IMR-90 (cell line): ENCODE data around the gene BRD1. TPM values are rescaled to one million over a fixed set of nuclear protein-coding genes. Genes with fewer than 3 reads are reported as not detected.
"Not testable (repeated sequence)": the region's sequence is repeated elsewhere in the genome, so short reads cannot be mapped to it uniquely, and the experiment has no call there.

Experiments used
- ATAC-seq: fragments of 200-7000 bp; cut with Tn5 transposase; 2 replicates; pipeline ENCODE4 v1.9.1; 2020; ENCODE audit warnings: low read depth, mild to moderate bottlenecking, moderate library complexity
- BruUV-seq: library from RNA; stranded (reverse); fragments of 400-500 nt; replicated peaks from 2 replicates; lab custom pipeline; 2021; lab: Mats Ljungman, UMichigan
- CTCF ChIA-PET: fragments of 300-600 bp; formaldehyde crosslinking; extraction: SDS; loops from one replicate; lab custom pipeline; 2021; ENCODE audit warnings: antibody characterized with exemption; lab: Yijun Ruan, JAX
- POLR2A ChIA-PET: fragments of 300-600 bp; sonication (Branson Sonifier 250); formaldehyde crosslinking; loops from one replicate; lab custom pipeline; 2022; ENCODE audit warnings: antibody characterized with exemption; ENCODE audit not compliant: unreplicated experiment; lab: Charles Lee
- DNase-seq: peaks from one replicate; pipeline ENCODE4 v3.0.0; 2013
- H2AFZ ChIP-seq: replicated peaks from 2 replicates; pipeline ENCODE3; 2013; ENCODE audit warnings: low read length, mild to moderate bottlenecking; ENCODE audit not compliant: poor library complexity
- H2AK5ac ChIP-seq: 2 replicates; pipeline ENCODE4 v1.6.1; 2013; ENCODE audit warnings: low read depth, low read length, inconsistent platforms
- H2AK9ac ChIP-seq: replicated peaks from 2 replicates; pipeline ENCODE3; 2013; ENCODE audit warnings: mild to moderate bottlenecking, low read depth, low read length, moderate library complexity; ENCODE audit not compliant: poor library complexity
- H2BK120ac ChIP-seq: 2 replicates; pipeline ENCODE4 v1.6.1; 2013; ENCODE audit warnings: low read depth, low read length, inconsistent platforms
- H2BK15ac ChIP-seq: 3 replicates; pipeline ENCODE4 v1.6.1; 2013; ENCODE audit warnings: low read depth, low read length, inconsistent platforms
- H2BK20ac ChIP-seq: 2 replicates; pipeline ENCODE4 v1.6.1; 2013; ENCODE audit warnings: low read depth, mild to moderate bottlenecking, inconsistent platforms, low read length, moderate library complexity
- H2BK5ac ChIP-seq: 2 replicates; pipeline ENCODE4 v1.6.1; 2013; ENCODE audit warnings: mild to moderate bottlenecking, low read depth, low read length, inconsistent platforms; ENCODE audit not compliant: poor library complexity, severe bottlenecking
- H3K14ac ChIP-seq: replicated peaks from 2 replicates; pipeline ENCODE4 v1.6.1; 2013; ENCODE audit warnings: low read depth, low read length, inconsistent platforms
- H3K18ac ChIP-seq: 2 replicates; pipeline ENCODE4 v1.6.1; 2013; ENCODE audit warnings: low read depth, low read length, control low read depth
- H3K23ac ChIP-seq: 2 replicates; pipeline ENCODE4 v1.6.1; 2013; ENCODE audit warnings: low read depth, low read length, inconsistent platforms
- H3K27ac ChIP-seq: 2 replicates; pipeline ENCODE4 v1.5.1; 2013; ENCODE audit warnings: mild to moderate bottlenecking, control low read depth, low read length; ENCODE audit not compliant: insufficient read depth
- H3K27me3 ChIP-seq: 2 replicates; pipeline ENCODE4 v1.6.1; 2013; ENCODE audit warnings: low read length; ENCODE audit not compliant: control insufficient read depth, insufficient read depth
- H3K36me3 ChIP-seq: 2 replicates; pipeline ENCODE4 v1.6.1; 2013; ENCODE audit warnings: low read length, mixed read lengths; ENCODE audit not compliant: control insufficient read depth, insufficient read depth
- H3K4ac ChIP-seq: 2 replicates; pipeline ENCODE4 v1.6.1; 2013; ENCODE audit warnings: low read depth, low read length, inconsistent platforms
- H3K4me1 ChIP-seq: 2 replicates; pipeline ENCODE4 v1.6.1; 2013; ENCODE audit warnings: low read length, mixed read lengths; ENCODE audit not compliant: control insufficient read depth, insufficient read depth
- H3K4me2 ChIP-seq: 2 replicates; pipeline ENCODE4 v1.6.1; 2013; ENCODE audit warnings: low read depth, mild to moderate bottlenecking, control low read depth, low read length, moderate library complexity
- H3K4me3 ChIP-seq: 2 replicates; pipeline ENCODE4 v1.5.1; 2013; ENCODE audit warnings: low read depth, mild to moderate bottlenecking, control low read depth, low read length, moderate library complexity; ENCODE audit not compliant: insufficient read depth
- H3K56ac ChIP-seq: 2 replicates; pipeline ENCODE4 v1.6.1; 2013; ENCODE audit warnings: low read length, inconsistent platforms; ENCODE audit not compliant: insufficient read depth; ENCODE audit errors: extremely low read depth
- H3K79me1 ChIP-seq, 2 experiments: 2 replicates each; pipeline ENCODE4 v1.6.1; 2013; ENCODE audit warnings: low read length in 2 of 2, inconsistent platforms in 1 of 2, low read depth in 1 of 2
- H3K9ac ChIP-seq: 2 replicates; pipeline ENCODE4 v1.6.1; 2013; ENCODE audit warnings: low read depth, low read length, control low read depth
- H3K9me1 ChIP-seq: 2 replicates; pipeline ENCODE4 v1.6.1; 2013; ENCODE audit warnings: low read length, inconsistent platforms; ENCODE audit not compliant: insufficient read depth
- H3K9me3 ChIP-seq: 2 replicates; pipeline ENCODE4 v1.6.1; 2013; ENCODE audit warnings: low read length; ENCODE audit not compliant: control insufficient read depth, insufficient read depth
- H4K20me1 ChIP-seq: 2 replicates; pipeline ENCODE4 v1.6.1; 2013; ENCODE audit warnings: low read length, inconsistent platforms; ENCODE audit not compliant: insufficient read depth
- H4K5ac ChIP-seq: 2 replicates; pipeline ENCODE4 v1.6.1; 2013; ENCODE audit warnings: mild to moderate bottlenecking, low read depth, low read length, control low read depth
- H4K8ac ChIP-seq, 2 experiments: 2 replicates each; pipeline ENCODE4 v1.6.1; 2013; ENCODE audit warnings: low read depth in 2 of 2, low read length in 2 of 2, control low read depth in 1 of 2, inconsistent platforms in 1 of 2
- H4K91ac ChIP-seq: 2 replicates; pipeline ENCODE4 v1.6.1; 2013; ENCODE audit warnings: low read depth, low read length, inconsistent platforms; ENCODE audit not compliant: insufficient read depth
- MXI1 ChIP-seq: IDR thresholded peaks from 2 replicates; pipeline ENCODE4 v1.6.1; 2012; ENCODE audit warnings: low read depth, mild to moderate bottlenecking, low read length, moderate library complexity, borderline replicate concordance
- WGBS, 2 experiments: methylation state at CpG; one replicate each; pipeline versions ENCODE4 v1.1.5 to v1.1.7; 2013; ENCODE audit warnings: missing lambda C conversion rate in 2 of 2; ENCODE audit not compliant: insufficient read length in 1 of 2; ENCODE audit errors: extremely low coverage in 2 of 2; 5-methylcytosine and 5-hydroxymethylcytosine counted together
- dilution Hi-C: fragments of 300-500 bp; cut with HindIII; formaldehyde crosslinking; loops from one replicate; pipeline ENCODE4 v1.14.3; 2018; ENCODE audit warnings: low sequenced_read_pairs; ENCODE audit not compliant: unreplicated experiment
- in situ Hi-C: fragments of 300-500 bp; cut with MboI; formaldehyde crosslinking; loops from 3 replicates; pipeline ENCODE4 v1.14.3; 2019; ENCODE audit warnings: low sequenced_read_pairs, inconsistent platforms, mixed read lengths
- intact Hi-C: fragments of 100-400 bp; cut with micrococcal nuclease; formaldehyde crosslinking; loops from 2 replicates; pipeline ENCODE4 v1.10.0; 2022
- polyA plus RNA-seq, 3 experiments: library from polyadenylated mRNA; depleted of rRNA; stranded (reverse); fragments of >200 nt; gene quantifications; 2 replicates each; pipeline ENCODE4 v1.2.3, GENCODE V29; 2012; ENCODE audit warnings: low replicate concordance in 1 of 3
- total RNA-seq: library from RNA; depleted of rRNA; stranded (reverse); fragments of >200 nt; gene quantifications from 2 replicates; pipeline ENCODE4 v1.2.3, GENCODE V29; 2012

BRD1 gene
- total and polyA plus RNA-seq, 2 of the 4 experiments (the other 2 are of a cell fraction) = 10.0 to 10.6 TPM

GRCh38 chr22:49763138-49763537 lies 64.5 kb downstream of the BRD1 start:
- intact Hi-C loops = no loop called here
- Histone ChIP-seq H3K4ac (no peak overlapping the region), H3K36me3 (no peaks in the 10 kb centered on the region), H3K4me1 (no peaks in the 10 kb centered on the region; the same call in 1 of the 2 replicates), H2BK15ac (no peak overlapping the region), H4K5ac (no peak overlapping the region), H3K9ac (no peak overlapping the region), H3K9me1 (no peaks in the 10 kb centered on the region), H4K8ac (no peak overlapping the region), H3K27ac (no peak overlapping the region), H3K23ac (no peak overlapping the region; the same call in 1 of the 2 replicates), H3K79me1 (no peaks in the 10 kb centered on the region), H2BK120ac (no peak overlapping the region), H4K91ac (no peak overlapping the region), H3K14ac (no peak overlapping the region), H2AFZ (no peak overlapping the region), H3K18ac (no peak overlapping the region), H3K56ac (no peak overlapping the region), H3K4me2 (no peak overlapping the region), H4K20me1 (no peaks in the 10 kb centered on the region), H2BK20ac (no peak overlapping the region), H3K4me3 (no peak overlapping the region), H3K9me3 (peaks cover 2% of the 10 kb centered on the region; the same call in 1 of the 2 replicates), H2BK5ac (no peak overlapping the region), H2AK9ac (no peak overlapping the region), H2AK5ac (no peak overlapping the region), H3K27me3 (0 out of 2 replicates have a peak, but pooled peaks cover 3% of the 10 kb centered on the region)
- dilution Hi-C loops = no loop called here
- DNase-seq (no peak), ATAC-seq (no peak)
- no TSS peak for BruUV-seq
- no peak for TF ChIP-seq MXI1
- in situ Hi-C loops = no loop called here
- ChIA-PET CTCF (no interaction called here), POLR2A (interaction anchor here (0.8 kb wide), 1 partner anchor 10 kb away, joined by 3 read pairs; no protein-coding TSS in a partner anchor)
- WGBS, 2 experiments = 77% methylated on average over 3 of the region's 13 CpGs; no CpG with 5 or more reads in 1 of the 2 experiments

GRCh38 chr22:49762571-49762970 lies 65.1 kb downstream of the BRD1 start:
- in situ Hi-C loops, H3K27me3 ChIP-seq, BruUV-seq, H3K79me1 ChIP-seq, H3K36me3 ChIP-seq, H3K4me2 ChIP-seq, H2AK9ac ChIP-seq, H4K91ac ChIP-seq, H4K5ac ChIP-seq, H3K4me3 ChIP-seq, CTCF ChIA-PET, H3K9ac ChIP-seq, H2BK20ac ChIP-seq, POLR2A ChIA-PET, H3K9me3 ChIP-seq, H3K56ac ChIP-seq, DNase-seq, H2BK15ac ChIP-seq, H4K20me1 ChIP-seq, H3K23ac ChIP-seq, H2AK5ac ChIP-seq, H4K8ac ChIP-seq, H2BK5ac ChIP-seq, ATAC-seq, H3K4ac ChIP-seq, H3K27ac ChIP-seq, H3K18ac ChIP-seq, H3K4me1 ChIP-seq, dilution Hi-C loops, intact Hi-C loops, H3K9me1 ChIP-seq, H2BK120ac ChIP-seq, H3K14ac ChIP-seq, H2AFZ ChIP-seq: not testable (repeated sequence)
- 64% methylated on average over 2 of the region's 7 CpGs; no CpG with 5 or more reads in 1 of the 2 experiments for WGBS, 2 experiments
